GM23338 (cell line): ENCODE data around the gene KLF11. TPM values are rescaled to one million over a fixed set of nuclear protein-coding genes. Genes with fewer than 3 reads are reported as not detected.

Experiments
- ATAC-seq: fragments of 200-7000 bp; cut with Tn5 transposase; 3 replicates; pipeline ENCODE4 v1.9.1; 2020
- DNase-seq: peaks from one replicate; pipeline ENCODE4 v3.0.0-alpha.2; 2015; ENCODE audit warnings: low spot score
- H2AFZ ChIP-seq: fragments of 200-600 bp; sonication (generic); 2 replicates; pipeline ENCODE4 v1.8.0; 2016; ENCODE audit warnings: antibody characterized with exemption, mild to moderate bottlenecking, moderate library complexity
- H3F3A ChIP-seq: fragments of 200-600 bp; sonication (generic); replicated peaks from 2 replicates; pipeline ENCODE4 v1.8.0; 2017; ENCODE audit warnings: antibody characterized with exemption, mixed run types, low read depth
- H3K27ac ChIP-seq: fragments of 200-600 bp; sonication (generic); 2 replicates; pipeline ENCODE4 v1.6.1; 2016; ENCODE audit warnings: low read depth
- H3K27me3 ChIP-seq: fragments of 200-600 bp; sonication (generic); 2 replicates; pipeline ENCODE4 v1.8.0; 2016; ENCODE audit warnings: mild to moderate bottlenecking, mixed run types, moderate library complexity; ENCODE audit not compliant: insufficient read depth
- H3K36me3 ChIP-seq: fragments of 200-600 bp; sonication (generic); 2 replicates; pipeline ENCODE4 v1.8.0; 2016; ENCODE audit warnings: mild to moderate bottlenecking; ENCODE audit not compliant: insufficient read depth
- H3K4me1 ChIP-seq: fragments of 200-600 bp; sonication (generic); 2 replicates; pipeline ENCODE4 v1.8.0; 2016; ENCODE audit warnings: mild to moderate bottlenecking, moderate library complexity; ENCODE audit not compliant: insufficient read depth
- H3K4me2 ChIP-seq: fragments of 200-600 bp; sonication (generic); 2 replicates; pipeline ENCODE4 v1.7.1; 2017; ENCODE audit warnings: mixed run types
- H3K4me3 ChIP-seq: fragments of 200-600 bp; sonication (generic); 2 replicates; pipeline ENCODE4 v1.6.1; 2016; ENCODE audit warnings: mixed run types
- H3K79me2 ChIP-seq: fragments of 200-600 bp; sonication (generic); replicated peaks from 2 replicates; pipeline ENCODE4 v1.8.0; 2017; ENCODE audit warnings: mild to moderate bottlenecking; ENCODE audit not compliant: insufficient read depth
- H3K9me2 ChIP-seq: fragments of 200-600 bp; sonication (generic); 2 replicates; pipeline ENCODE4 v1.8.0; 2017; ENCODE audit not compliant: insufficient read depth
- H4K20me1 ChIP-seq: fragments of 200-600 bp; sonication (generic); replicated peaks from 2 replicates; pipeline ENCODE4 v1.8.0; 2017; ENCODE audit warnings: mild to moderate bottlenecking; ENCODE audit not compliant: insufficient read depth
- H3K27ac Mint-ChIP-seq: 2 replicates; pipeline ENCODE4 v1.8.0; 2020; ENCODE audit warnings: inconsistent platforms, mild to moderate bottlenecking, moderate library complexity, mixed read lengths
- H3K27me3 Mint-ChIP-seq: 3 replicates; pipeline ENCODE4 v1.8.0; 2022; ENCODE audit warnings: low read depth, mild to moderate bottlenecking, moderate library complexity, mixed read lengths, inconsistent platforms; ENCODE audit not compliant: insufficient read depth, poor library complexity
- H3K36me3 Mint-ChIP-seq: 3 replicates; pipeline ENCODE4 v1.8.0; 2021; ENCODE audit warnings: low read depth, mild to moderate bottlenecking, inconsistent platforms, moderate library complexity, mixed read lengths
- H3K4me1 Mint-ChIP-seq: 3 replicates; pipeline ENCODE4 v1.8.0; 2020; ENCODE audit warnings: mild to moderate bottlenecking, inconsistent platforms, mixed read lengths
- H3K4me3 Mint-ChIP-seq: 3 replicates; pipeline ENCODE4 v1.8.0; 2021; ENCODE audit warnings: moderate library complexity, mild to moderate bottlenecking, inconsistent platforms, mixed read lengths
- H3K9me3 Mint-ChIP-seq: 3 replicates; pipeline ENCODE4 v1.8.0; 2020; ENCODE audit warnings: moderate library complexity, mild to moderate bottlenecking, inconsistent platforms, mixed read lengths
- CREB1 ChIP-seq: fragments of 250-450 bp; sonication (Bioruptor Pico); IDR thresholded peaks from 2 replicates; pipeline ENCODE4 v1.5.0; 2020; ENCODE audit warnings: low read depth, mild to moderate bottlenecking, moderate library complexity
- CTCF ChIP-seq, 2 experiments: fragments of 200-600 bp in 1 of 2; sonication (generic) in 1 of 2; conservative IDR thresholded peaks; 2 replicates each; pipeline versions ENCODE4 v1.5.1 to v1.6.1; 2016 to 2017; ENCODE audit warnings: antibody characterized with exemption in 2 of 2, low read depth in 2 of 2, mild to moderate bottlenecking in 2 of 2, moderate library complexity in 1 of 2
- ETS1 ChIP-seq: IDR thresholded peaks from 2 replicates; pipeline ENCODE4 v1.6.1; 2016; ENCODE audit warnings: antibody characterized with exemption
- EZH2 ChIP-seq: fragments of 200-600 bp; sonication (generic); IDR thresholded peaks from one replicate; pipeline ENCODE4 v1.8.0; 2017; ENCODE audit warnings: antibody characterized with exemption, mild to moderate bottlenecking, low read depth; ENCODE audit not compliant: unreplicated experiment
- EZH2phosphoT487 ChIP-seq: fragments of 200-600 bp; sonication (generic); IDR thresholded peaks from one replicate; pipeline ENCODE4 v1.8.1; 2018; ENCODE audit warnings: antibody characterized with exemption; ENCODE audit not compliant: unreplicated experiment
- JUNB ChIP-seq: IDR thresholded peaks from one replicate; pipeline ENCODE4 v1.6.1; 2016; ENCODE audit warnings: antibody characterized with exemption; ENCODE audit not compliant: unreplicated experiment
- NANOG ChIP-seq: IDR thresholded peaks from 2 replicates; pipeline ENCODE4 v1.6.1; 2016; ENCODE audit warnings: antibody characterized with exemption, borderline replicate concordance
- REST ChIP-seq: IDR thresholded peaks from one replicate; pipeline ENCODE4 v1.6.1; 2018; ENCODE audit warnings: antibody characterized with exemption; ENCODE audit not compliant: unreplicated experiment
- ZNF114 ChIP-seq: fragments of 250-450 bp; sonication (Bioruptor Pico); IDR thresholded peaks from 2 replicates; pipeline ENCODE4 v1.5.0; 2020; ENCODE audit warnings: mild to moderate bottlenecking, moderate library complexity
- ZNF462 ChIP-seq: fragments of 250-450 bp; sonication (Bioruptor Pico); IDR thresholded peaks from 2 replicates; pipeline ENCODE4 v1.5.0; 2020; ENCODE audit warnings: mild to moderate bottlenecking, moderate library complexity
- polyA plus RNA-seq: library from polyadenylated mRNA; unstranded; fragments of >200 nt; fragmentation: Nextera tagmentation; extraction: Ambion mirVana; gene quantifications from 2 replicates; pipeline ENCODE4 v1.2.1, GENCODE V29; 2016
- total RNA-seq: library from RNA; depleted of rRNA; stranded (reverse); fragments of >200 nt; shearing (Covaris generic); gene quantifications from 2 replicates; pipeline ENCODE4 v1.2.3, GENCODE V29; 2014

KLF11 gene
- total and polyA plus RNA-seq, 2 experiments from 2014 or later, result 1.4 to 5.6 TPM

GRCh38 chr2:10022041-10022421 lies 21.3 kb upstream of the KLF11 start (continued):
- TF ChIP-seq ZNF462 (CRISPR knock-in tag) (no peak), EZH2phosphoT487 (no peak), JUNB (no peak)

GRCh38 chr2:10022445-10022844 lies 20.9 kb upstream of the KLF11 start:
- Mint-ChIP-seq H3K27me3 (peaks cover 4% of the 10 kb centered on the region), H3K27ac (no peak overlapping the region), H3K9me3 (no peaks in the 10 kb centered on the region), H3K4me1 (no peaks in the 10 kb centered on the region; the same call in 2 of the 3 replicates), H3K36me3 (no peaks in the 10 kb centered on the region; the same call in 2 of the 3 replicates), H3K4me3 (no peak overlapping the region)
- Histone ChIP-seq H3K4me2 (no peak overlapping the region), H3K36me3 (no peaks in the 10 kb centered on the region), H3K27ac (no peak overlapping the region), H3K79me2 (no peaks in the 10 kb centered on the region), H3K4me3 (no peak overlapping the region), H3K27me3 (no peaks in the 10 kb centered on the region), H2AFZ (no peak overlapping the region), H4K20me1 (no peaks in the 10 kb centered on the region), H3K9me2 (no peaks in the 10 kb centered on the region), H3F3A (no peaks in the 10 kb centered on the region), H3K4me1 (no peaks in the 10 kb centered on the region)
- ATAC-seq (no peak), DNase-seq (no peak)
- TF ChIP-seq REST (no peak), NANOG (no peak), EZH2 (no peak), CTCF (conservative IDR thresholded peaks at IDR 0.05; ENCODE audit: low read depth in 2 of 2) (no peak), CREB1 (CRISPR knock-in tag) (no peak), EZH2phosphoT487 (no peak), ZNF114 (CRISPR knock-in tag) (no peak), JUNB (no peak), ETS1 (no peak)
